DMS114 treated with DMSO at 0.1 percent for 48 hours (cell line): ENCODE results near the gene EVX2.

Source experiments
- DNase-seq: peaks from one replicate; lab custom pipeline; 2025; ENCODE audit not compliant: unreplicated experiment; lab: John Stamatoyannopoulos, UW

The EVX2 gene

GRCh38 chr2:176082824-176083751, 674 bp downstream of the EVX2 start:
- peak; percentile 18 for DNase-seq

- no peak for DNase-seq
These were observed 1.3 kb downstream of the EVX2 start for GRCh38 chr2:176082525-176082823.

- peak; percentile 21 for DNase-seq
These were observed 1.8 kb downstream of the EVX2 start for GRCh38 chr2:176081837-176082524.

DNA sequence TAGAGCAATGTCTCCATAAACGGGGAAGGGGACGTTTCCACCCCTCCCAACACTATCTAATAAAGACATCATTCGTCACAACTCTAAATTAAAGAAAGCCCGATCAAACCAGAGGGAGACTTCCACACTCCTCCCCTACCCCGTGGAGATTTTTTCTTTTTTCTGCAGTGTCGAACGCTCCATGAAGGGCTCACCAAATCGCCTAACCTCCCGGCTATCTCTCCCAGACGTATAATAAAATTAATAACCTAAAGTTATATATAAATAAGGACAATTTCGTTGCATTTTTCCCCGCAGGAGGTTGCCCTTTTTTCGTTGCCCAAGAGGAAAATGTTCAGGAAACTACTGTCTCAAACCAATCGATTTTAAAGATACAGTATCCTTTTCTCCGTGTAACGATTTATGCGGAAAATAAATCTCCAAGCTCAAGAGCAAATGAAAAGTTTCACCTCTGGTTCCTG, 2.4 kb downstream of the EVX2 start:
- DNase-seq: no peak

- no peak for DNase-seq
These were observed 3.0 kb downstream of the EVX2 start for GRCh38 chr2:176080540-176081375.

DNA sequence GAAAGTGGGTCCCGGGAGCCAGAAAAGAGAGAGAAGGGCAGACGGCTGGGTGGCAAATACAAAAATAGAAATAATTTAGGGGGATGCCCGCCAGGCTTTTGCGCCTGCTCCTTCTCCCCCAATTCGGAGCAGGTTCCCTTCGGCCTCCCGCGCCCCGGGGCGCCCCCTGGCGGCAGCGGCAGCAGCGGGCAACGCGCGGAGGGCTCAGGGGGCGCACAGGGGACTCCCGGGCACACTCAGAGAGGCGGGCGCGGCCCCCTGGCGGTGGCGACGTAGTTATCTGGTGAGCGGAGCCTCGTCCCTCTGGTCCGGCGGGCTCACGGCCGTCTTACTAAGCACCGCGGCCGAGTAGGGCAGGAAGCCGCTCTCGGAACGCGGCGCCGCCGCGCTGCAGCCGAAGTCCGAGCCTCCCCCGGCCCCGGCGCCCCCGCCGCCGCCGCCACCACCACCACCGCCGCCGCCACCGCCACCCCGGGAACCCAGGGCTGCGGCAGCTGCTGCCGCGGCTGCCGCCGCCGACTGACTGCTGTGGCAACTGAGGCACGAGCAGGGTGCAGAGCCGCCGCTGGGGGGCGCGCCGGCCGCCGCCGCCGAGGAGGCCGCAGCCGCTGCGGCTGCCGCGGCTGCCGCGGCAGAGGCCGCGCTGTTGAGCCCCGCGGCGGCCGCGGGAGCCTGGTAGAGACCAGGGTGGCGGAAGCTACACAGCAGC, 3.8 kb downstream of the EVX2 start:
- DNase-seq: peak; percentile 20

- DNase-seq: no peak
These were observed 4.4 kb downstream of the EVX2 start for GRCh38 chr2:176079285-176079830.

- no peak for DNase-seq
These were observed 5.0 kb downstream of the EVX2 start for GRCh38 chr2:176078541-176079284.

GRCh38 chr2:176076796-176077195, 7.0 kb downstream of the EVX2 start:
- no peak for DNase-seq

GRCh38 chr2:176076063-176076462, 7.7 kb downstream of the EVX2 start:
- DNase-seq: no peak

- DNase-seq: no peak
These were observed 8.3 kb downstream of the EVX2 start for GRCh38 chr2:176075481-176075880.

GRCh38 chr2:176074919-176075425, 8.8 kb downstream of the EVX2 start:
- DNase-seq: no peak

DNA sequence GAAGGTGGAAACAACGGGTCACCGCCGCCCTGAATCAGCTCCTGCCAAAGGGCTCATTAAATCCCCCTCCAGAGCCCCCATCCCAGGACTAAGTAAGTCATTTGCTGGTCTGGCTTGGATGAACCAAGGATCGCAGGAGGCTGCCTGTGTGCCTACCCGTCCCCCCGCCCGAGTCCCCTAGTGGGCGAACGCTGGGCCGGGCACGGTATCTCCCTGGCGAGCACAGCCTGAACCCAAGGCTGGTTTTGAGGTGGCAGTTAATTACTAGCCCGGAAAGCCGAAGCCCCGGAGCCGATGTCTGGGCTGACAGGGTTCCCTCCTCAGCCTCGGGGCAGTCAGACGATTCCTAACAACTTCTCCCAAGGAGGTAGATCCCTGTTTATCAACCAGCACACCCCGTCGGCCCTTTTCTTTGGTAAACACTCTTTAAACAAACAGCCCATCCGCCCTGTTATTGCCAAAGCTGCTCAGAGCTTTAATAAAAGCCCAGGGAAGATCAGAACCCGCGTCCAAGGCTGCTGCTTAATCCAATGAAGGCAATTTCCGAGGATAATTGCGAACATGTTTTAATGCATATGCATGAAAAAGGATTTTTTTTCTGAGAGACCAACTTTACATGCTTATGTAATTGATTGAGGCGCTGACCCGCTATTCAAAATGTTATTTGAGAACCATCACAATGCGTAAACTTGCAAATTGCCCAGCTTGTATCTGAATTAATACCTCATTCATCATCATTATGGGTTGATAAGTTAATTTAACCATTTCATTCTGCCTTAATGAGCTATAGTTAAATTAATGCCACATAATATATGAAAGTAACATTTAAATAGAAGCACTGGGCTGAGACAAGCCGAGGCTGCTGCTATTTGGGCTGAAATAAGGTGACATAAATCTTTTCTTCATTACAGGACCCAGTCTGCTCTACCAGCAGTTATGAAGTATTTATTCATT, 10.5 kb downstream of the EVX2 start:
- no peak for DNase-seq

DNA sequence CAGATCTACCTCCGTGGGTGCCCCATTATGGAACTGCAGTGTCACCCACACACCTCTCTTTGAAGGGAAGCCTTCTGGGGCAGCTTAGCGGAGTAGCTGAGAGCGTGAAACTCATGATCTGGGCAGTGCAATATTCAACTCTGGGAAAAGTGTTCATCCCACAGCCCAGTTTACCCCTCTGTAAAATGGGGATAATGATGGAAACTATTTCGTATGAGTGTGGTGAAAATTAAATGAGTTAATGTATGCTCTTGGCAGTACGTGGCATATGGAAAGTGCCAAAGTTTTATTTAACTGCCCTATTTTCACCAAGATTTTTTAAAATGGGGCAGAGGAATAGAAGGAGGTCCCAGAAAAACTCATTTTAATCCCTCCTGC, 11.5 kb downstream of the EVX2 start:
- no peak for DNase-seq

DNA sequence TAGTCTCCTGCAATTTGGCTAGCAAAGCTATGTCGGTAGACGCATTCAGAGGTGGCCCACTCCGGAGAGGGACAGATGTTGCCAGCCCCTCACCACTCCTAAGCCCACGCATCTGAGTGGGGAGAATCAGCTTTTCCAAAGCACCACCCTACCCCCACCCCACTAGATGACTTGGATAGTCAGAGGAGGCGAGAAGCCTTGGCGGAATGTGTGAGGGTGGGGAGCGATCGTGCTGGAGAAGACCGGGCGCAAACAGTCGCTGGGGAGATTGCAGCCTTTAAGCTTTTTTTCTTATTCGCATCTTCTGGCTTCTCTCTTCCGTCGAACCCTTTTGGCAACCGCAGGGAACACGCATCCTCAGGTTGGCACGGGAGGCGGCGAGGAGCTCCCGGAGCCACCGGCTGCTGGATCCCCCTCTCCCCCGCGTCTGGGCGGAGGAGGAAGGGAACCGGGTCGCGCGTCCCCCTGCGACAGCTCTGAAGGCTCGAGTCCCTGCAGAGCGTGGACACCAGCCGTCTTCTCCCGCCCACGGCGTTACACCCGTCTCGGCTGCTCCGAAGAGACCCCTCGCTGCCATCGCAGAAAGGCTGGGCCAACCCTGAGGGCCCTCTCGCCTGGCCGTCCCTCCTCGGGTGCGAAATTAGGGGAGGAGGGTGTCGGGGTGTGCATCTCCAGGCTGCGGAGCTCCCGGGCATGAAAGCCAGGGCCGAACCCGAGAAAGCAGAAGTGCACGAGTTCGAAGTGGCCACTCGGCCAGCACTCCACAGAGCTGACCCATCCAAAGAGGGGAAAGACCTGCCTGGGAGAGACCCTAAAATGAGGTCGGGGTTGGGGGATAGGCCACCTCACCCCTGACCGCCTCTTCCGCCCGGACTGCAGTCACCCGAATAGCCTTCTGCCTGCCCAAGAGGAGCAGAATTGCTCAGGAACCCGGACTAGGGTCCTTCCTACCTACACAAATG, 12.2 kb downstream of the EVX2 start:
- no peak for DNase-seq

DNA sequence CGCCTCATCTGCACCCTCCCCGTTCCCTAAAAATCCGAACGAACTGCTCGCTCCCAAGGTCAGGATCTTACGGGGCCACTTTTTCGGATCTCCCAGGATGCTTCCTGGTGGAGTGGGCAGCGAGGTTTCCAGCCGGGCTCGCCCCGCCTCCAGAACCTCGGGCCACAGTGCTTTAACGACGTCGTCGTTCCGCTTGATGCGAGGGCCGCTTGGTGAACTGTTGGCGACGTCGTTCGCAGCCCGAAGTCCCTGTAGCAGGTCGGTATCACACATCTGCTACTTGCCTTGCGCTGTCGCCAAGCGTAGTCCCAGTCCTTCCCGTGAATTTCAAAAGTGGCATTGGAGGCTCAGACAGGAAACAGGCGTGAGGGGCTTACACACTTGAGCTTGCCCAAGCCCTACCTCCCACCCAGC, 15.3 kb downstream of the EVX2 start:
- DNase-seq: no peak
